Neural cell (in vitro differentiated cells): ENCODE data around the gene SLC12A7. TPM values are rescaled to one million over a fixed set of nuclear protein-coding genes. Genes with fewer than 3 reads are reported as not detected.

Source experiments
- H2AFZ ChIP-seq: fragments of 200-600, 300-800 bp; sonication (generic), shearing (Covaris generic); 2 replicates; pipeline ENCODE4 v1.6.0; 2014; ENCODE audit warnings: low read depth, mild to moderate bottlenecking, antibody characterized with exemption, low read length, moderate library complexity
- H3F3A ChIP-seq: fragments of 200-600 bp; shearing (Covaris generic); 2 replicates; pipeline ENCODE4 v1.6.1; 2016; ENCODE audit warnings: mild to moderate bottlenecking, moderate library complexity, mixed read lengths, antibody characterized with exemption, low read length; ENCODE audit not compliant: insufficient read depth, poor library complexity, severe bottlenecking
- H3K27ac ChIP-seq: fragments of 200-600, 300-800 bp; sonication (generic), shearing (Covaris generic); 2 replicates; pipeline ENCODE4 v1.5.1; 2014; ENCODE audit warnings: mild to moderate bottlenecking, low read length, moderate library complexity
- H3K27me3 ChIP-seq: fragments of 300-800, 200-600 bp; sonication (generic), shearing (Covaris generic); 2 replicates; pipeline ENCODE4 v1.6.0; 2014; ENCODE audit warnings: mild to moderate bottlenecking, low read depth, low read length, moderate library complexity; ENCODE audit not compliant: insufficient read depth
- H3K36me3 ChIP-seq: fragments of 300-800, 200-600 bp; sonication (generic), shearing (Covaris generic); 2 replicates; pipeline ENCODE4 v1.5.1; 2014; ENCODE audit warnings: mild to moderate bottlenecking, antibody characterized with exemption, low read length, moderate library complexity; ENCODE audit not compliant: insufficient read depth
- H3K4me2 ChIP-seq: fragments of 300-800, 200-600 bp; sonication (generic), shearing (Covaris generic); 2 replicates; pipeline ENCODE4 v1.6.0; 2014; ENCODE audit warnings: mild to moderate bottlenecking, low read length
- H3K4me3 ChIP-seq: fragments of 300-800, 200-600 bp; sonication (generic), shearing (Covaris generic); 2 replicates; pipeline ENCODE4 v1.5.1; 2014; ENCODE audit warnings: mild to moderate bottlenecking, low read length, moderate library complexity
- H3K79me2 ChIP-seq: fragments of 200-600 bp; shearing (Covaris generic); replicated peaks from 2 replicates; pipeline ENCODE4 v1.6.0; 2014; ENCODE audit warnings: mild to moderate bottlenecking, low read length, moderate library complexity; ENCODE audit not compliant: insufficient read depth
- H3K9ac ChIP-seq: fragments of 300-800, 200-600 bp; sonication (generic), shearing (Covaris generic); 2 replicates; pipeline ENCODE4 v1.6.1; 2016; ENCODE audit warnings: mild to moderate bottlenecking, low read length, mixed read lengths
- H3K9me2 ChIP-seq: fragments of 200-600 bp; shearing (Covaris generic); 2 replicates; pipeline ENCODE4 v1.6.1; 2016; ENCODE audit warnings: mild to moderate bottlenecking, low read length, mixed read lengths; ENCODE audit not compliant: insufficient read depth
- H3K9me3 ChIP-seq: fragments of 200-600, 300-800 bp; sonication (generic), shearing (Covaris generic); 2 replicates; pipeline ENCODE4 v1.6.1; 2016; ENCODE audit warnings: mild to moderate bottlenecking, mixed run types, low read length, moderate library complexity, mixed read lengths
- H4K20me1 ChIP-seq: fragments of 200-600 bp; shearing (Covaris generic); 2 replicates; pipeline ENCODE4 v1.6.1; 2016; ENCODE audit warnings: mild to moderate bottlenecking, mixed run types; ENCODE audit not compliant: insufficient read depth
- CTCF ChIP-seq: fragments of 450-650 bp; IDR thresholded peaks from 2 replicates; pipeline ENCODE4 v1.5.1; 2014; ENCODE audit warnings: antibody characterized with exemption, mild to moderate bottlenecking, moderate library complexity; ENCODE audit not compliant: poor library complexity, severe bottlenecking
- EP300 ChIP-seq: fragments of 450-650 bp; conservative IDR thresholded peaks from 2 replicates; pipeline ENCODE4 v1.6.1; 2014; ENCODE audit warnings: antibody characterized with exemption, mild to moderate bottlenecking, moderate library complexity; ENCODE audit not compliant: poor library complexity, severe bottlenecking
- EZH2 ChIP-seq: fragments of 200-600, 300-800 bp; shearing (Covaris generic), sonication (generic); IDR thresholded peaks from 2 replicates; pipeline ENCODE4 v1.6.1; 2014; ENCODE audit warnings: antibody characterized with exemption, low read length, borderline replicate concordance, mild to moderate bottlenecking; ENCODE audit not compliant: insufficient read depth, poor library complexity, severe bottlenecking
- MXI1 ChIP-seq: fragments of 450-650 bp; conservative IDR thresholded peaks from 2 replicates; pipeline ENCODE4 v1.6.1; 2014; ENCODE audit warnings: antibody characterized with exemption, mild to moderate bottlenecking; ENCODE audit not compliant: poor library complexity, severe bottlenecking
- POLR2AphosphoS5 ChIP-seq: IDR thresholded peaks from 2 replicates; pipeline ENCODE4 v1.6.1; 2012
- RAD21 ChIP-seq: fragments of 450-650 bp; conservative IDR thresholded peaks from 2 replicates; pipeline ENCODE4 v1.6.1; 2014; ENCODE audit warnings: antibody characterized with exemption, mild to moderate bottlenecking, moderate library complexity
- REST ChIP-seq: IDR thresholded peaks from 2 replicates; pipeline ENCODE4 v1.6.1; 2012; ENCODE audit warnings: borderline replicate concordance
- SMC3 ChIP-seq: fragments of 450-650 bp; conservative IDR thresholded peaks from 2 replicates; pipeline ENCODE4 v1.6.1; 2014; ENCODE audit warnings: antibody characterized with exemption, mild to moderate bottlenecking, moderate library complexity; ENCODE audit not compliant: poor library complexity
- TAF1 ChIP-seq: IDR thresholded peaks from 2 replicates; pipeline ENCODE4 v1.6.1; 2012; ENCODE audit warnings: low read depth
- polyA plus RNA-seq: library from polyadenylated mRNA; depleted of rRNA; stranded (reverse); fragments of >200 nt; gene quantifications from 2 replicates; pipeline ENCODE4 v1.2.3, GENCODE V29; 2014

Gene SLC12A7
- polyA plus RNA-seq, 1 donor from 2014 or later: 4.5 TPM

GRCh38 chr5:1017691-1018455, 94.0 kb downstream of the SLC12A7 start:
- Histone ChIP-seq H3K9me3 (no peaks in the 10 kb centered on the region), H2AFZ (no peak overlapping the region), H3K79me2 (no peaks in the 10 kb centered on the region), H3K36me3 (no peaks in the 10 kb centered on the region), H3K9ac (no peak overlapping the region), H3K27ac (no peak overlapping the region), H3K4me2 (no peak overlapping the region), H3K27me3 (no peaks in the 10 kb centered on the region), H4K20me1 (no peaks in the 10 kb centered on the region), H3K4me3 (no peak overlapping the region), H3K9me2 (no peaks in the 10 kb centered on the region), H3F3A (no peaks in the 10 kb centered on the region)
- no peak for TF ChIP-seq REST
- no peak for TF ChIP-seq RAD21
- no peak for TF ChIP-seq EP300

GRCh38 chr5:1017056-1017455, 94.8 kb downstream of the SLC12A7 start:
- Histone ChIP-seq H3K4me2 (no peak overlapping the region), H3K27ac (no peak overlapping the region), H3K4me3 (no peak overlapping the region), H3K9ac (no peak overlapping the region), H3K79me2 (no peaks in the 10 kb centered on the region), H3K36me3 (no peaks in the 10 kb centered on the region), H3K9me2 (no peaks in the 10 kb centered on the region), H3K9me3 (no peaks in the 10 kb centered on the region), H3F3A (no peaks in the 10 kb centered on the region), H3K27me3 (no peaks in the 10 kb centered on the region), H2AFZ (no peak overlapping the region), H4K20me1 (no peaks in the 10 kb centered on the region)
- TF ChIP-seq CTCF (no peak), TAF1 (no peak), RAD21 (no peak), EP300 (no peak), POLR2AphosphoS5 (no peak), MXI1 (no peak), REST (no peak), SMC3 (no peak), EZH2 (no peak)
